Uterus (tissue), 4 donors: ENCODE measurements around the gene CHST11. TPM values are rescaled to one million over a fixed set of nuclear protein-coding genes. Genes with fewer than 3 reads are reported as not detected.

Source experiments
- DNase-seq, 2 donors: peaks; one replicate each; pipeline ENCODE4 v3.0.0-alpha.2; 2019 to 2020
- H3K27ac ChIP-seq, 2 donors: fragments of 200-600 bp; sonication (generic); 1 replicate in 1 of 2; 2 replicates in 1 of 2; pipeline ENCODE4 v1.5.1; 2016 to 2018
- H3K27me3 ChIP-seq, 2 donors: fragments of 200-600 bp; sonication (generic); one replicate each; pipeline ENCODE4 v1.5.1; 2018 to 2019; ENCODE audit warnings: control low read depth in 1 of 2
- H3K36me3 ChIP-seq, 2 donors: fragments of 200-600 bp; sonication (generic); one replicate each; pipeline ENCODE4 v1.5.1; 2019; ENCODE audit warnings: control low read depth in 1 of 2
- H3K4me1 ChIP-seq, 2 donors: fragments of 200-600 bp; sonication (generic); one replicate each; pipeline ENCODE4 v1.5.1; 2018 to 2019; ENCODE audit warnings: control low read depth in 1 of 2
- H3K4me3 ChIP-seq, 2 donors: fragments of 200-600 bp; sonication (generic); 1 replicate in 1 of 2; 2 replicates in 1 of 2; pipeline ENCODE4 v1.5.1; 2018 to 2019; ENCODE audit warnings: mild to moderate bottlenecking in 1 of 2
- H3K9me3 ChIP-seq, 2 donors: fragments of 200-600 bp; sonication (generic); one replicate each; pipeline ENCODE4 v1.5.1; 2019; ENCODE audit warnings: control low read depth in 1 of 2
- CTCF ChIP-seq, 4 experiments: fragments of 200-600 bp in 2 of 4; fragments of 450-650 bp in 2 of 4; sonication (generic) in 2 of 4; IDR thresholded peaks; one replicate each; pipeline ENCODE4 v1.5.1; 2016 to 2019; ENCODE audit warnings: antibody characterized with exemption in 4 of 4, mild to moderate bottlenecking in 2 of 4, moderate library complexity in 1 of 4
- POLR2A ChIP-seq, 2 donors: fragments of 450-650 bp; IDR thresholded peaks; one replicate each; pipeline ENCODE4 v1.6.1; 2016; ENCODE audit warnings: antibody characterized with exemption in 2 of 2, mild to moderate bottlenecking in 1 of 2, moderate library complexity in 1 of 2
- intact Hi-C: fragments of 100-400 bp; cut with DNase I; formaldehyde crosslinking; loops from one replicate; pipeline ENCODE4 v1.15.1; 2023; ENCODE audit warnings: low total_unique reads
- total RNA-seq, 4 donors: library from RNA; depleted of rRNA in 3 of 4; stranded (reverse); fragments of >200 nt in 3 of 4; gene quantifications; one replicate each; pipeline versions ENCODE4 v1.1.0 to v1.2.4, GENCODE V29; 2014 to 2023
- donor health status: DM: yes; HTN: yes; CAD: no.

CHST11 gene
- total RNA-seq, 4 donors from 2014 or later: 21.0 to 82.1 (median 58.7) TPM

- intact Hi-C loops: no loop called here
- H3K36me3 ChIP-seq: no peaks in the 10 kb centered on the region
- H3K9me3 ChIP-seq: no peaks in the 10 kb centered on the region
- no peak for DNase-seq
- TF ChIP-seq CTCF (IDR thresholded peaks at IDR 0.05): no peak
- TF ChIP-seq POLR2A (IDR thresholded peaks at IDR 0.05): no peak
- no peaks in the 10 kb centered on the region for H3K4me1 ChIP-seq
- H3K27me3 ChIP-seq: no peaks in the 10 kb centered on the region
- no peak overlapping the region for H3K4me3 ChIP-seq
- no peak overlapping the region for H3K27ac ChIP-seq
Observed at GRCh38 chr12:104718304-104718929, 261.7 kb downstream of the CHST11 start.

DNA sequence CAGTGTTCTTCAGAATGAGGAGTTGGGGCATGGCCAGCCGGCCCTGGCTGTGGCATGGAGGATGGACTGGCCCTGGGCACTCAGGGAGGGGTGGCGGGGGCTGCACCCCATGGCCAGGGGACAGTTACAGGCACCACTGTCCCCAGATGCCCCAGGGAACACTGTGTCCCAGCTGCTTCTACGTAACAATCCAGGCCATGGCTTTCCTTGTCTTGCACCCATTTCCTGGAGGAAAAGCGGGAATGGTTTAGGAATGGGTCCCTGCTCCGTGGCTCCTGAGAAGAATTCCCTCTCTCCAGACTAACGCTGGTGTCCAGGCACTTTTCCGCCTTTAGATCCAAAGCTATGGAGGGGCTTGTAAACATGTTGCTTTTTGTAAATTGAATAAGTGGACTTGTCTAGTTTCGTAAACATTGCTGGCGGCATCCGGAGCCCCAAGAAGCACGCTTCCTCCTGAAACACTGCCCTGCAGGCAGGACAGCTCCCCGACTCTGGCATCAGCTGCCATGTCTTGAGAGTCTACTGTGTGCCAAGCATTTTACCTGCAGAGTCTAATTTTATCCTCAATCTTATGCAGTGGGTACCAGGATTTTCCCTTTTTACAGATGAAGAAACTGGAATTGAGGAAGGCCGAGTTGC, 263.1 kb downstream of the CHST11 start:
- Histone ChIP-seq H3K4me1 (no peaks in the 10 kb centered on the region), H3K4me3 (no peak overlapping the region), H3K27ac (peak overlapping the region in 1 of 2 donors; percentile 44), H3K27me3 (no peaks in the 10 kb centered on the region), H3K36me3 (no peaks in the 10 kb centered on the region), H3K9me3 (no peaks in the 10 kb centered on the region)
- no peak for DNase-seq
- intact Hi-C loops: no loop called here
- TF ChIP-seq CTCF (IDR thresholded peaks at IDR 0.05) (no peak), POLR2A (IDR thresholded peaks at IDR 0.05) (no peak)

DNA sequence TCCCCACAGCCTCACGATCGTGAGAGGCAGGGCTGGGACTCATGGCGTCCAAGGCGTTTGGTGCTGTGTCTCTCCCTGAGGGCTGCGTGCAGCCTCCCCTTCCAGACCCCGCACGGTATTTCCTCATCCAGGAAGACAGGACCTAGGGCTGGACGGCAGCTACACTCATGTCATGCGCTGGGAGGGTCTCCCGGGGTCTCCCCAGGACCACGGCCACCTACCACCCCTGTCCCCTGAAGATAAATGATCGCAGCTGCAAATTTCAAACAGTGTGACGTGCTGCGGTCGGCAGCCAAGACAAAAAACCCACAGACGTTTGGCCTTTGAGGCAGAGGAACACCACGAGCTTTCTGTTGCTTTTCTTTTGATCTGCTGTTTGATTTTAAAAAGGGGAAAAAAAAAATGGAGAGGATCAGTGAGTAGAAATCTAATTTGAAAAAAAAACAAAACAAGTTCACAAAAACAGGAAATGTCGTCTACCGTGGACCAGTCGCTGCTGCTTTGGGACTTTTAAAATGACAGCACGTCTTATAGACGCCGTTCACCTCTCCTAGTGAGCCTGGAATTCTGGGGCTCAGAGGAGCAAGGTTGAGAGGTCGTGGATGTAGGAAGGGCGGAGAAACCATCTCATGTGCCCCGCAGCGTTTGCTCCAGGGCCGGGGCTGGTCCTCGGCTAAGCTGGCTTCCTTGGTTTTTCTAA, 263.7 kb downstream of the CHST11 start:
- Histone ChIP-seq H3K4me3 (no peak overlapping the region), H3K4me1 (no peaks in the 10 kb centered on the region), H3K9me3 (no peaks in the 10 kb centered on the region), H3K27me3 (no peaks in the 10 kb centered on the region), H3K27ac (peak overlapping the region; percentile 39 to 44), H3K36me3 (no peaks in the 10 kb centered on the region)
- DNase-seq: no peak
- intact Hi-C loops: no loop called here
- TF ChIP-seq CTCF (IDR thresholded peaks at IDR 0.05) (no peak), POLR2A (IDR thresholded peaks at IDR 0.05) (no peak)

GRCh38 chr12:104721039-104721405, 264.3 kb downstream of the CHST11 start:
- no peak for DNase-seq
- TF ChIP-seq POLR2A (IDR thresholded peaks at IDR 0.05) (no peak), CTCF (IDR thresholded peaks at IDR 0.05) (no peak)
- Histone ChIP-seq H3K36me3 (no peaks in the 10 kb centered on the region), H3K27ac (peak overlapping the region; percentile 39 to 44), H3K9me3 (no peaks in the 10 kb centered on the region), H3K4me3 (no peak overlapping the region), H3K4me1 (no peaks in the 10 kb centered on the region), H3K27me3 (no peaks in the 10 kb centered on the region)
- intact Hi-C loops: no loop called here

DNA sequence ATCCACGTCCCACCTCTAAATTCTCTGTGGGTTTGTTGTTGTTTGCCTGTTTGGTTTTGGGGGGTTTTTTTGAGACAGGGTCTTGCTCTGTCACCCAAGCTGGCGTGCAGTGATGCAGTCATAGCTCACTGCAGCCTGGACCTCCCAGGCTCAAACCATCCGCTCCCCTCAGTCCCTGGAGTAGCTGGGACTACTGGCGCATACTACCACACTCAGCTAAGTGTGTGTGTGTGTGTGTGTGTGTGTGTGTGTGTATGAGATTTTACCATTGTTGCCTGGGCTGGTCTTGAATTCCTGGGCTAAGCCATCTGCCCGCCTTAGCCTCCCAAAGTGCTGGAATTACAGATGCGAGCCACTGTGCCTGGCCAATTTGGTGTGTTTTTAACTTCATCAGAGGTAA, 265.2 kb downstream of the CHST11 start:
- intact Hi-C loops: no loop called here
- Histone ChIP-seq H3K9me3 (no peaks in the 10 kb centered on the region), H3K4me1 (no peaks in the 10 kb centered on the region), H3K27ac (no peak overlapping the region), H3K27me3 (no peaks in the 10 kb centered on the region), H3K36me3 (no peaks in the 10 kb centered on the region), H3K4me3 (no peak overlapping the region)
- DNase-seq: no peak
- TF ChIP-seq CTCF (IDR thresholded peaks at IDR 0.05) (no peak), POLR2A (IDR thresholded peaks at IDR 0.05) (no peak)
